ENCODE results near the gene ZNF462.

DNA sequence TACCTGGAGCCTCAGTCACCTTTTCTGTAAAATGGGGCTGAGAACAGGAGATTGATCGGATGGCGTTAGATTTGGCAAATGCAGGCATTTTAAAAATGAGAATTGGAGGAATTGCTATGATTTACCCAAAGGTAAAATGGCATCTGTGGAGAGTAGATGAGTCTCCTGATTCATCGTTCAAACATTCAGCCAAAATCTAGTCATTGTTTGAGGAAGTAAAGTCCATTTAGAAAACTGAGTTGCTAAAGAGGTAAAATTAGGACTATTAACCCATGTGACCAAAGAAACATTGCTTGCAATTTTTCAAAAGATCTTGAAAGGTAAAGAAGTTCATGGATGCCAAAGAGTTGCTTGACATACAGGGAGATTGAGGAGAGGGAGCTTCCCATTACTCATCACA lies 69.7 kb downstream of the ZNF462 start:
- TF ChIP-seq YY1 (IDR thresholded peaks at IDR 0.05; ENCODE audit: insufficient read depth, insufficient read length): no peak
- no peak for TF ChIP-seq SUZ12 (IDR thresholded peaks at IDR 0.05; ENCODE audit: extremely low read depth, insufficient read depth, insufficient read length)
- no peak for TF ChIP-seq ZNF274 (IDR thresholded peaks at IDR 0.05; ENCODE audit: low read depth, low read length)
